DND-41 (cell line): ENCODE results near the gene PRR5L.

ENCODE experiments used
- ATAC-seq: fragments of 200-7000 bp; cut with Tn5 transposase; 3 replicates; pipeline ENCODE4 v1.9.1; 2021; ENCODE audit warnings: low read depth; ENCODE audit not compliant: insufficient read depth
- DNase-seq: peaks from one replicate; pipeline ENCODE4 v3.0.0-alpha.2; 2020
- H2AFZ ChIP-seq: 2 replicates; pipeline ENCODE4 v1.6.0; 2012; ENCODE audit warnings: low read depth, low read length
- H3K27ac ChIP-seq: 2 replicates; pipeline ENCODE4 v1.5.1; 2012; ENCODE audit warnings: low read length, inconsistent platforms
- H3K27me3 ChIP-seq: fragments of 200-600 bp; sonication (generic); 2 replicates; pipeline ENCODE4 v1.6.0; 2012; ENCODE audit warnings: low read length, mild to moderate bottlenecking, inconsistent platforms; ENCODE audit not compliant: insufficient read depth, poor library complexity
- H3K36me3 ChIP-seq: 2 replicates; pipeline ENCODE4 v1.5.1; 2012; ENCODE audit warnings: low read length, inconsistent platforms; ENCODE audit not compliant: insufficient read depth
- H3K4me1 ChIP-seq: 2 replicates; pipeline ENCODE4 v1.5.1; 2012; ENCODE audit warnings: mild to moderate bottlenecking, low read length; ENCODE audit not compliant: insufficient read depth
- H3K4me2 ChIP-seq: 2 replicates; pipeline ENCODE4 v1.6.0; 2012; ENCODE audit warnings: mild to moderate bottlenecking, moderate library complexity, low read length, inconsistent platforms; ENCODE audit not compliant: insufficient read depth
- H3K4me3 ChIP-seq, 2 experiments: fragments of 200-600 bp in 1 of 2; shearing (Covaris generic) in 1 of 2; 2 replicates each; pipeline ENCODE4 v1.5.1; 2012 to 2016; ENCODE audit warnings: inconsistent platforms in 2 of 2, low read length in 2 of 2, mild to moderate bottlenecking in 2 of 2, low read depth in 1 of 2, moderate library complexity in 1 of 2
- H3K79me2 ChIP-seq: 2 replicates; pipeline ENCODE4 v1.6.0; 2012; ENCODE audit warnings: low read length, inconsistent platforms; ENCODE audit not compliant: insufficient read depth
- H3K9ac ChIP-seq: 2 replicates; pipeline ENCODE4 v1.6.0; 2012; ENCODE audit warnings: low read depth, mild to moderate bottlenecking, inconsistent platforms, low read length, moderate library complexity
- H3K9me3 ChIP-seq: 2 replicates; pipeline ENCODE4 v1.5.1; 2012; ENCODE audit warnings: low read length, moderate library complexity, mild to moderate bottlenecking, inconsistent platforms; ENCODE audit not compliant: insufficient read depth, severe bottlenecking
- H4K20me1 ChIP-seq: 2 replicates; pipeline ENCODE4 v1.6.0; 2012; ENCODE audit warnings: low read length; ENCODE audit not compliant: insufficient read depth
- EZH2 ChIP-seq: IDR thresholded peaks from 3 replicates; pipeline ENCODE4 v1.6.1; 2012; ENCODE audit warnings: borderline replicate concordance, low read depth, mild to moderate bottlenecking, moderate library complexity, low read length, inconsistent platforms; ENCODE audit not compliant: severe bottlenecking
- TF ChIP-seq, protein P1 (sequence below): IDR thresholded peaks from 2 replicates; pipeline ENCODE4 v1.5.1; 2012; ENCODE audit warnings: borderline replicate concordance, low read length, moderate library complexity, mild to moderate bottlenecking; ENCODE audit not compliant: poor library complexity, severe bottlenecking; ENCODE audit errors: extremely low read depth

PRR5L gene

DNA sequence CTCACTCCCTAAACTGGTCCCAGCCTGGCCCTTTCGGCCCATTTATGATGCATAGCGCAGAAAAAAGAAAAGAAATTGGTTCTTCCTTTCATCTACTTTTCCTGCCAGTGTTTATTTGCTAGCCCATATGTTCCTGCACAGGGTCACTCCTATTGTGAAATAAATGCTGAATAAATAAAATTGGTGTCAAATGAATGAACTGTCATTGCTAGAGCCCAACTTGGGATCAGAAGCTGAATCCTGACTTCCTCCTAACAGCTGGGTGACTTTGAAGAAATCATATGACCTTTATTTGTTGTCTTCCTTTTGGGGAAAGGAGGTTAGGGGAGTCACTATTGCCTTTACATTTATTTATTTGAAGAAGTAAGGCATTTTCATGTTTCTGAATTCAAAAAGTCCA, 92.0 kb downstream of the PRR5L start:
- ATAC-seq (no peak), DNase-seq (no peak)
- no peaks in the 10 kb centered on the region for H3K9me3 ChIP-seq
- peaks cover 3% of the 10 kb centered on the region for H3K27me3 ChIP-seq
- no peak overlapping the region for H3K27ac ChIP-seq
- H3K4me2 ChIP-seq = no peak overlapping the region
- no peaks in the 10 kb centered on the region for H3K36me3 ChIP-seq
- TF ChIP-seq, protein P1, sequence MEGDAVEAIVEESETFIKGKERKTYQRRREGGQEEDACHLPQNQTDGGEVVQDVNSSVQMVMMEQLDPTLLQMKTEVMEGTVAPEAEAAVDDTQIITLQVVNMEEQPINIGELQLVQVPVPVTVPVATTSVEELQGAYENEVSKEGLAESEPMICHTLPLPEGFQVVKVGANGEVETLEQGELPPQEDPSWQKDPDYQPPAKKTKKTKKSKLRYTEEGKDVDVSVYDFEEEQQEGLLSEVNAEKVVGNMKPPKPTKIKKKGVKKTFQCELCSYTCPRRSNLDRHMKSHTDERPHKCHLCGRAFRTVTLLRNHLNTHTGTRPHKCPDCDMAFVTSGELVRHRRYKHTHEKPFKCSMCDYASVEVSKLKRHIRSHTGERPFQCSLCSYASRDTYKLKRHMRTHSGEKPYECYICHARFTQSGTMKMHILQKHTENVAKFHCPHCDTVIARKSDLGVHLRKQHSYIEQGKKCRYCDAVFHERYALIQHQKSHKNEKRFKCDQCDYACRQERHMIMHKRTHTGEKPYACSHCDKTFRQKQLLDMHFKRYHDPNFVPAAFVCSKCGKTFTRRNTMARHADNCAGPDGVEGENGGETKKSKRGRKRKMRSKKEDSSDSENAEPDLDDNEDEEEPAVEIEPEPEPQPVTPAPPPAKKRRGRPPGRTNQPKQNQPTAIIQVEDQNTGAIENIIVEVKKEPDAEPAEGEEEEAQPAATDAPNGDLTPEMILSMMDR = no peak
- no peak for TF ChIP-seq EZH2
- no peak overlapping the region for H3K9ac ChIP-seq
- H3K79me2 ChIP-seq = no peaks in the 10 kb centered on the region
- H4K20me1 ChIP-seq = no peaks in the 10 kb centered on the region
- H3K4me1 ChIP-seq = no peaks in the 10 kb centered on the region
- H2AFZ ChIP-seq = no peak overlapping the region
- H3K4me3 ChIP-seq = no peak overlapping the region

DNA sequence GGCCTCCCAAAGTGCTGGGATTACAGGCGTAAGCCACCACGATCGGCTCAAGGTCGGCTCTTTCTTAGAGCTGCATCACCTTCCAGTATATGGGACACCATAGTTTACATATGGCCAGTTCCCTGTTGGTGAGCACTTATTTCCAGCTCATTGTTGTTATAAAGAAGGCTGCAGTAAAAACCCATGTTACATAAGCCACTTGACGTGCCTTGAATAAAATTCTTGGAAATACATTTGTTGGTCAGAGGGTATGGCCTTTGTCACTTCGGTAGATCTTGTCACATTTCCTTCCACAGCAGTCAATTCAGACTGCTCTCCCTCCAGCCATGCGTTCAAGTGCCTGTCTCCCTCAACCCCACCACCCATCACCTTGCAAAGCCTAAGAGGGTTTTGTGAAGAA, 92.9 kb downstream of the PRR5L start:
- Histone ChIP-seq H3K79me2 (no peaks in the 10 kb centered on the region), H3K27me3 (peaks cover 7% of the 10 kb centered on the region), H3K4me2 (no peak overlapping the region), H4K20me1 (no peaks in the 10 kb centered on the region), H3K9me3 (no peaks in the 10 kb centered on the region), H2AFZ (no peak overlapping the region), H3K9ac (no peak overlapping the region), H3K4me3 (no peak overlapping the region), H3K36me3 (no peaks in the 10 kb centered on the region), H3K4me1 (no peaks in the 10 kb centered on the region), H3K27ac (no peak overlapping the region)
- DNase-seq (no peak), ATAC-seq (no peak)
- TF ChIP-seq, protein P1 = no peak
- TF ChIP-seq EZH2 = no peak

DNA sequence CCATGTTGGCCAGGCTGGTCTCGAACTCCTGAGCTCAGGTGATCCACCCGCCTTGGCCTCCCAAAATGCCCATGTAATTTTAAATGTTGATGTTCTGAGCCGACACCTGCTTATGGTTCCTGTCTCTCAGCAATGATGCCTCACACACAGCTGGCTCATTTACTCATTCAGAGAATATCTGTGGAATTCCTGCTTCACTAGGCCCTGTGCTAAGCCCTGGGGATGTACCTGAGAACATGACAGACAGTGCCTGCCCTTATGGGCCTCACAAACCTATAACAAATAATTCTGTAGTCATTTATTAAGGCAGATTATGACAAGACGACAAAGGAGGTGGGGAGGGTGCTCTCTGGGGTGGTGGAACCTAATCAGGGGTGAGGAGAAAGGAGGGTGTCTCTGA, 93.7 kb downstream of the PRR5L start:
- TF ChIP-seq, protein P1 = no peak
- TF ChIP-seq EZH2 = no peak
- DNase-seq = no peak

More for the DNA sequence above, 93.7 kb downstream of the PRR5L start:
- Histone ChIP-seq H3K27me3 (peaks cover 11% of the 10 kb centered on the region), H3K79me2 (no peaks in the 10 kb centered on the region), H3K4me1 (0 out of 2 replicates have a peak, but pooled peaks cover 3% of the 10 kb centered on the region), H3K4me3 (no peak overlapping the region), H2AFZ (no peak overlapping the region), H3K4me2 (no peak overlapping the region), H3K36me3 (no peaks in the 10 kb centered on the region), H3K9ac (no peak overlapping the region), H3K9me3 (no peaks in the 10 kb centered on the region), H3K27ac (no peak overlapping the region), H4K20me1 (no peaks in the 10 kb centered on the region)
- no peak for ATAC-seq
